ENCODE measurements around the gene MEGF8.

Gene MEGF8

GRCh38 chr19:42378225-42379215, 53.1 kb downstream of the MEGF8 start:
- no peak for TF ChIP-seq JUND (IDR thresholded peaks at IDR 0.05; ENCODE audit: low read depth)
- in situ Hi-C loops (cut with HindIII; ENCODE audit: low pct_unique_long_range_greater_than_20kb, low sequenced_read_pairs), result no loop called here
- no peak for DNase-seq (ENCODE audit: low read depth in 1 of 2, low spot score in 1 of 2)

GRCh38 chr19:42380155-42380554, 54.7 kb downstream of the MEGF8 start:
- in situ Hi-C loops (cut with HindIII; ENCODE audit: low pct_unique_long_range_greater_than_20kb, low sequenced_read_pairs), result no loop called here
- DNase-seq (ENCODE audit: low read depth in 1 of 2, low spot score in 1 of 2), result no peak
- no peak for TF ChIP-seq JUND (IDR thresholded peaks at IDR 0.05; ENCODE audit: low read depth)

GRCh38 chr19:42386974-42387707, 61.7 kb downstream of the MEGF8 start:
- in situ Hi-C loops (cut with HindIII; ENCODE audit: low pct_unique_long_range_greater_than_20kb, low sequenced_read_pairs), result no loop called here
- TF ChIP-seq JUND (IDR thresholded peaks at IDR 0.05; ENCODE audit: low read depth), result no peak
- peak; percentile 88 to 94 for DNase-seq (ENCODE audit: low read depth in 1 of 2, low spot score in 1 of 2)

GRCh38 chr19:42388851-42389489, 63.5 kb downstream of the MEGF8 start:
- in situ Hi-C loops (cut with HindIII; ENCODE audit: low pct_unique_long_range_greater_than_20kb, low sequenced_read_pairs), result no loop called here
- no peak for TF ChIP-seq JUND (IDR thresholded peaks at IDR 0.05; ENCODE audit: low read depth)
- DNase-seq (ENCODE audit: low read depth in 1 of 2, low spot score in 1 of 2), result no peak

- no peak for DNase-seq (ENCODE audit: low read depth in 1 of 2, low spot score in 1 of 2)
- in situ Hi-C loops (cut with HindIII; ENCODE audit: low pct_unique_long_range_greater_than_20kb, low sequenced_read_pairs), result no loop called here
- TF ChIP-seq JUND (IDR thresholded peaks at IDR 0.05; ENCODE audit: low read depth), result no peak
Observed at GRCh38 chr19:42389899-42390298, 64.5 kb downstream of the MEGF8 start, which contains the start of gene CNFN. CNFN (minus strand) TSS chr19:42390297; CDS start chr19:42389037, 1,260 bp downstream.

- no peak for TF ChIP-seq JUND (IDR thresholded peaks at IDR 0.05; ENCODE audit: low read depth)
- no peak for DNase-seq (ENCODE audit: low read depth in 1 of 2, low spot score in 1 of 2)
- in situ Hi-C loops (cut with HindIII; ENCODE audit: low pct_unique_long_range_greater_than_20kb, low sequenced_read_pairs), result no loop called here
Observed at GRCh38 chr19:42392165-42392564, 66.7 kb downstream of the MEGF8 start.

GRCh38 chr19:42394751-42395150, 69.3 kb downstream of the MEGF8 start:
- DNase-seq (ENCODE audit: low read depth in 1 of 2, low spot score in 1 of 2), result no peak
- in situ Hi-C loops (cut with HindIII; ENCODE audit: low pct_unique_long_range_greater_than_20kb, low sequenced_read_pairs), result no loop called here
- TF ChIP-seq JUND (IDR thresholded peaks at IDR 0.05; ENCODE audit: low read depth), result no peak

- in situ Hi-C loops (cut with HindIII; ENCODE audit: low pct_unique_long_range_greater_than_20kb, low sequenced_read_pairs), result no loop called here
- DNase-seq (ENCODE audit: low read depth in 1 of 2, low spot score in 1 of 2), result peak; percentile 96 to 99
- no peak for TF ChIP-seq JUND (IDR thresholded peaks at IDR 0.05; ENCODE audit: low read depth)
Observed at GRCh38 chr19:42396381-42397262, 71.2 kb downstream of the MEGF8 start.

GRCh38 chr19:42397263-42398166, 72.1 kb downstream of the MEGF8 start:
- DNase-seq (ENCODE audit: low read depth in 1 of 2, low spot score in 1 of 2), result no peak
- TF ChIP-seq JUND (IDR thresholded peaks at IDR 0.05; ENCODE audit: low read depth), result no peak
- in situ Hi-C loops (cut with HindIII; ENCODE audit: low pct_unique_long_range_greater_than_20kb, low sequenced_read_pairs), result no loop called here

- TF ChIP-seq JUND (IDR thresholded peaks at IDR 0.05; ENCODE audit: low read depth), result no peak
- in situ Hi-C loops (cut with HindIII; ENCODE audit: low pct_unique_long_range_greater_than_20kb, low sequenced_read_pairs), result no loop called here
- DNase-seq (ENCODE audit: low read depth in 1 of 2, low spot score in 1 of 2), result no peak
Observed at GRCh38 chr19:42400404-42400803, 75.0 kb downstream of the MEGF8 start.
